GM18511 (cell line): ENCODE results near the gene HES3.

Source experiments
- ATAC-seq: cut with Tn5 transposase; IDR thresholded peaks from one replicate; pipeline ENCODE4 v1.9.1; 2021; ENCODE audit warnings: mild to moderate bottlenecking, moderate library complexity; ENCODE audit not compliant: unreplicated experiment

HES3 gene

DNA sequence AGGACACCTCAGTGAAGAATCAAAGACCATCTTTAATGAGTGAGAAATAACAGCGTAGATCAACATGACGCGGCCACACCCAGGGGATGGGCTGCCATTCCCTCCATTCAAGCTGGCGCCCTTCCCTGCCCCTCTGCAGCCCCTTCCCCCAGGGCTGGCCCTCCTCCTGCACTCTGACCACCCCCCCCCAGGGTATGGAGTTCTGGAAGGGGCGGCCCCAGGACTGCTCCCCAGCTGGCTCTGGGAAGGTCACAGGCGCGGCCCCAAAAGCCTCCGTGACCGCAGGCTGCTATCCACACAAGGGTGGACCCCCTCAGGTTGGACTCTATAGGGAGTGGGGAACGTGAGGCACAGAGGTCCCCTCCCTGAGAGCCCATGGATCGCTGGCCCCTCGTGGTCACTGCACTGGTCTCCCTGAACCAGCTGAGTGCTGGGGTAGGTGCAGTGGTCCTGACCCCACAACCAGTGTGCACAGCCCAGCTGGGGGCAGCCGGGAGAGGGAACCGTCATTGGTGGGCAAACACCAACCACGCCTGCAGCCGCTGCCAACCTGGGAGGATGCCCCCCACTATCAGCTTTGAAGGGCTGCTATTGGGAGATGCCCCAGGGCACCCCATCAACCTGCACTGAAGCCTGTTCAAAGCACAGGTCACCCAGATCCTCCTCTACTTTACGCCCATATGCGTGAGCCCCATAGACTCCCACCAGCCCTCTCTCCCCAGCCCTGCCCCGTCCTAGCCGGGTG lies 33.0 kb downstream of the HES3 start:
- no peak for ATAC-seq

DNA sequence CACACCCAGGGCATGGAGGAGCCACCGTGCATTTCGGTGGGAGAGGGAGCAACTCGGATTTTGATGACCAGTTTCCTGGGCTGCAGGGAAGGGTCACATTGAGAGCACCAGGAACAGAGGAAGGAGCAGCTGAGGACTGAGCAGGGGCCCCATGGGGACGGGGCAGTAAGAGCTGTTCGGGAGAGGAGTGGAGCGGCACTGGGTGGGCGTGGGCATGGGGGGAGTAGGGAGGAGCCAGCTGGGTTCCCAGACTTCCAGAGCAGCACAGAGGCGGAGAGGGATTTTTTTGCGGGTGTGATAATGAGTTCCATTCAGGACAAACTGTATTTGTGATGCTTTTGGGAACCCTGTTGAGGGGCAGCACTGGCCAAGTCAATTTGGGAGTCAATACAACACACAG lies 34.3 kb downstream of the HES3 start:
- ATAC-seq = no peak

DNA sequence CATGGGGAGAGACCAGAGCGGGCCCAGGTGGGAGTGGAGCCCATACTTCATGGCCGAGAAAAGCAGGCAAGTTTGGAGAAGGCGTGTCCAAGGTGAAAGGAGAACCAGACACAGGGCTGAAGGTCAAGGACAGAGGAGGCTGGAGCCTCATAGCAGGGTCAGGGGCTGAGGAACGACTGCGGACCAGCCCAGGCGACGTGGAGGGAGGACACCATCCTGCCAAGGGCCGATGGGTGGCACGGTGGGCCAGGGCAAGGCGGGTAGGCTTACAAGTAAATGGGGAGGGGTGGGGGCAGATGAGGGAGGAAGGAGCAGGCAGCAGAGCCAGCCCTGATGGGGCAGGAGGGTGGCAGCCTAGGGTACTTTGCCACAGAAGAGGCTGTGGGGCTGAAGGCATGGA lies 35.1 kb downstream of the HES3 start:
- no peak for ATAC-seq

DNA sequence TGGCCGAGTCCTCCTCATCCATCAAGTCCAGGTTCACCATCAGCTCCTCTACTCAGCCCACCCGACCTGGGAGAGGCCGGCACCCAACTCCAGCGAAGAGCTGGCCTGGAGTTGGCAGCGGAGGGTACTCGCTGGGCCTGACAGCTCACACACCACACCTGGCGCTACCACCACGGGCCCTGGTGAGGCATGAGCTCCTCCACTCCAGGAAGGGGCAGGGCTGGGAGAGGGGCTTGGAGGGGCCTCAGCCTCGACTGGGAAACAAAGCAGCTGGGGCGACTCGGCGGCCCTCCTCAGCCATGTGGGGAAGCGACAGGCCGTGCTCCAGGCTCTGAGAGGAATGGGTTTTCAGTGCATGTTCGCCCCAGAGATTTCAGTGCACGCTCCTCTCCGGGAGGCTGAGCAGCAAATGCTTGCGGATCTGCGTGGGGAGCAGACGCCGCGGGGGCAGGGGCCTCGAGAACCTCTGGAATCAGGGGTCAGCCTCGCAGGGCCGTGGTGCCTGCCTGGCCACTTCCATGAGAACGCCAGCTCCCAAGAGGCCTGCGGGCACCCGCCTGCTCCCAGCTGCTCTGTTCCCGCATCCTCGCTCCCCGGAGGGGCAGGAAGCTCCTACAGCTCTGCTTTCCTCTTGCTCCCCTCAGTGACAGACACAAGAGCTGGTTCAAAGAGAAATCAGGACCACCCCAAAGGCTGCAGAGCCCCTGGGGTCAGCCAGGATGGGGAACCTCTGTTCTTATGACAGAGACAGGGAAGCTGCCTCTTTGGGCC lies 35.8 kb downstream of the HES3 start:
- no peak for ATAC-seq

DNA sequence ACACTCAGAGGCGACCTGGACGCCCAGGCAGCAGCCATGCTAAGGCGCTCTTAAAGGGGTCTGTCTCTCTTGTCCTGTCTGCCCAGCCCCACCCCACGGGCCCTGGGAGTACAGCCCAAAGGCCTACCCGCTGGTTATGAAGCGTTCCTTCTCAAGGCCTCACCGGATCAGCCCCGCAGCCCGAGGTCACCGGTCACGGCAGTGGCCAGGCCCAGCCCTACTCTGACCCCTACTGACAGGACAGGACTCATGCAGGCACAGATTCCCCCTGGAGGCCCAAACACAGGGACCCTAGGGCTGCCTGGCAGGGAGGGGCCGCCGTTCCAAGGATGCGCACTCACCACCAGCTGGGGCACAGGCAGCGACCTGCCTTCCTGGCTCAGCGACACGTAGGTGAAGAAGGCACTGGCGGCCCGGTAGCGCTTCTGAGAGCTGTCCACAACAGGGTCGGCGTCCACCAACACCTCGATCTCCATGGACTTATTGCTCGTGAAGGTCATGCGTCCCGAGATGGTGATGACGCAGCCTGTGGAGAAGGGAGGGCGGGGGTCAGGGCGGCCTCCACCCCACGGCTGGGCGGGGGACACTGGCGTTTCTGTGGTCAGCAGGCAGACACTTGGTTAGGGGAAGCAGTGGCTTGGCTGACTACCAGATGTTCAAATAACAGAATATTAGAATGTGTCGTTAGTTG lies 36.9 kb downstream of the HES3 start:
- no peak for ATAC-seq

DNA sequence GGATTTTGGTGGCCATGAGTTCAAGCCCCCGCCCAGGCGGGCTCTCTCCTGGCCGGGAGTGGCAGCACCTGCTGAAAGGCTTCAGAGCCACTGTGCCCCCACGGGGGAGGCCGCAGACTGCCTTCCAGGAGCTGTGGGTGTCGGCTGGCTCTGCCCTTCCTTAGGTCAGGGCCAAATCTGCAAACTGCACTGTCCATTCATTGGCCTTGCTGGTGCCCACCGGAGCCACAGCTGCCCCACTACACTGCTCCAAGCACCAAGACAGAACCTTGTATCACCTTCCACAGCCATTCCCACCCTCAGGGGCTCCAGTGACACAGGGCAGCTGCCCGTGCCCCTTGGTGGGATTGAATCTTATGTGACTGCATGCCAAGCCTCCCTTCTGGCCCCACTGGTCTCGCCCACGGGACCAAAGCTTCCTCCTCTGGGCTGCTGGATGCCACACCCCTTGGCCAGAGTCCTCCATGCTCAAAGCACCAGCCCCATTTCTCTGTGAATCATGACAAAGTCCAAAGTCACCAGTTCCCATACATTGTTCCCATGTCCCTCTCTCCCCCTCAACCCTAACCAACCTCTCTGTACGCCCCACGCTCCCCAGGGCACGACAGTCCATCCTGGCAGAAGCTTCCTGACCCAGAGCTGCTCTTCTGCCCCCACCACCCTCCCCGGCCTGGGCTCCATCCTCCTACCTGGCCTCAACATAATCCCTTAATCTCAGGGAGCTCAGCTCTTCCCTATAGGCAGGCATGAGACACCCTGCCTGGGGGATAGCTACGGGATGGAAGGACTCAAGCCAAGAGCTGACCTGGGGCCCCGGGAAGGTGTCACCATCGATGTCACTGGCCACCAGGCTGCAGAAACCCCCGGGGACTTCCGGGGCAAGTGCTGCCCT lies 37.8 kb downstream of the HES3 start:
- no peak for ATAC-seq

DNA sequence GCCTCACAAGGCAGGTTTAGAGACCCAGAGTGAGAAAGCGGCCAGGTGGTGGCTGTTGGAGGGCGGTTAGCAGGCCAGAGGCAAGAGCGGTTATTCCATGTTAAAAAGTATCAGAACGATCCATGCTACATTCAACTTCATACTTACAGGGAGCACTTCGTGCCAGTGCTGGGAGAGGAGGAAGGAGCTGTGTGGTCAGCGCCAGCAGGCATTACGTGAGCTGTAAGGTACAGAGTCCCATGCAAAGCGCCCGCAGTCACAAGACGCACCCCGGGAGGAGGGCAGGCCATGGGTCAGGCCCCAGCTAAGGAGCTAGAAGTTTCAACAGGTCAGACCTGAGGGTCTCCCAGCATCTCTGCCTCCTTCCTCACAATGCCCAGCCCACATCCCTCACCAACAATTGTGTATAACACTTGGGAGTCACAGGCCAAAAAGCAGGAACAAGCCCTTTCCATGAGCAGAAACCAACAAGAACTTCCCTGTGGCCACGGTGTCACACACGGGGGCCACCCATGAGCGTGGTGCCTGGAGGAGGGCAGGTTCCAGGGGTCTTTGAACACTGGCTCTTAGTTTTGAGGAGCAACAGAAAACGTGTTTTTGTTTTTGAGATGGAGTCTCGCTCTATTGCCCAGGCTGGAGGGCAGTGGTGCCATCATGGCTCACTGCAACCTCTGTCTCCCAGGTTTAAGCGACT lies 38.7 kb downstream of the HES3 start:
- no peak for ATAC-seq

DNA sequence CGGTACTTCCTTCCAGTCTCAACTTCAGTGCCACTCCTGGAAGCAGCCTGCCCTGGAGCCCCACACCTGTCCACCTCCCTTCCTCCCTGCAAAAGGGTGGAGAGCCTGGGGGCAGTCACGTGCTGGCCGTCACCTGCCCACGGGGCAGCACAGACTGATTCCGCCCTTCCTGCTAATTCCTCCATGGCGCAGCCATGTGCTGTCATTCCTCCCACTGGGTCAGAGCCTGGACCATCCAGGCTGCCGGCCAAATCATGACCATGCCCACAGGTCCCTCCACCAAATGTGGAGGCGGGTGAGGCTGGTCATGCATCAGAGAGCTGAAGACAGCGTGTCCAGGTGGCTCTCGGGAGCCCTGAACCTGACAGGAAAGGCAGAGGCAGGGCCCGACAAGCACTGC lies 41.4 kb downstream of the HES3 start:
- ATAC-seq = no peak

DNA sequence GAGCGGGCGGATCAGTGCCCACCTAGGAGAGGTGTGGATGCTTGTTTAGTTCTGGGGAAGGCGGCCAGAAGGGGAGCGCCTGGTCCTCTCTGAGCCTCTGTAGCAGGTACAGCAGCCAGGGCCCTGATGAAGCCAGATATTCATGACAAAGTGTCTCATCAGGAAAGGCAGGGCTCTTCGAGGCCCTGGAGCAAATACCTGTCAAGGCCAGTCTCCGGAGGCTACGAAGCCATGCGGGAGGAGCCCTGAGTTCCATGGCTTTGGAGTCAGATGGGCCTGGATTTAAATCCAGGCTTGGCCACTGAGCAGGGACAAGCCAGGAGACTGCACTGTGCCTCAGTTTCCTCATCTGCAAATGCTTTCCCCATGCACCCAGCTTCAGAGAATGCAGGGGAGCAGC lies 42.3 kb downstream of the HES3 start:
- no peak for ATAC-seq

DNA sequence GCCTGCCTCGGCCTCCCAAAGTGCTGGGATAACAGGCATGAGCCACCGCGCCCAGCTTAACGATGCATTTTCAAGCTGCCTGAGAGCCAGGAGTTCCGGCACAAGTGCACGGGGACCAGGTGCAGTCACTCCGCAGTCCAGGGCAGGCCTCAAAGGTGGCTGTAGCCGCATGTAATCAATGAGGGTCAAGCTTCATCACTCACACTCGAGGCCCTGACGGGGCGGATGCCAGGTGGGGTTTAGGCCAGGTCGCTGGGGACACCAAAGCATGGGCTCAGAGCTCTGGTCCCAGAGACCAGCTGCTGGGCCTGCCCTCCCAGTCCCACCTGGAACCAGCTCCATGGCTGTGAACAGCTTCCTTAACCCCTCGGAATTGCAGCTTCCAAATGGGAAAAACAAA lies 43.0 kb downstream of the HES3 start:
- no peak for ATAC-seq

DNA sequence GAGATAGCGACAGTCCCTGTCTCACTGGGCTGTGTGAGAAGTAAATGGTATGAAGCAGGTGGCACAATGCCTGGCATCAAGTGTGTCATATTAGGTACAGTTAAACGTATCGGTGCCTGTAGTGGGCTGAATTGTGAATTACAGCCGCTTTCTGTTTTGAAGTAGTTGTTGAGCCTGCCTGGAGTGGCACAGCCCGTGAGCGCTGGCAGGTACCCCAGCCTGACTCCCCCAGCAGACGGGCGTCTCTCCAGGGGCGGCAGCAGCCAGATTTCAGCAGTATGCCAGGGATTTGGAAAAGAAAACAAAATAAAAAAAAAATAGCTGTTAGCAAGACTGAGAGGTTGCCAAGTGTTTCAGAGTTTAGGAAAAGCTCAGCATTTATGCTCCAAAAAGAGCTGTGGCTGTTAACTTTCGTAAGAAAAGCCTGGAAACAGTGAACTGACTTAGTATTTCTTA lies 43.5 kb downstream of the HES3 start:
- no peak for ATAC-seq

DNA sequence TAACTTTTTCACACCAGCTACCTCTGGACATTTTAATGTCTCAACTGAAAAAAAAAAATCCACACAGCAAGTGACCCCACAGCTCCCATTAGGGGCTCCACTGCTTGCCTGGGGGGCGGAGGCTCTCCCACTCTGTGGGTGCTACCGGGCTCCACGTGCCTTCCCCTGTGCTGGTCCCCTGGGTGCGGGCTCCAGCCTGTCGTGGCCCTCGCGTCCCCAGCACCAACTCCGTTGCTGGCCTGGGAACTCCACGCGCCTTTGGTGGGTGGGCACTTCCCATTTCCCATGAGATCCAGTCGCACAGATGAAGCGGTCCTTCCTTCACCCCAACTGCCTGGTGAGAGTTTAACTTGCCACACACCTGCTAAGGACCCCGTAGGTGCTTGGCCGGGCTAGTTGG lies 44.0 kb downstream of the HES3 start:
- no peak for ATAC-seq

DNA sequence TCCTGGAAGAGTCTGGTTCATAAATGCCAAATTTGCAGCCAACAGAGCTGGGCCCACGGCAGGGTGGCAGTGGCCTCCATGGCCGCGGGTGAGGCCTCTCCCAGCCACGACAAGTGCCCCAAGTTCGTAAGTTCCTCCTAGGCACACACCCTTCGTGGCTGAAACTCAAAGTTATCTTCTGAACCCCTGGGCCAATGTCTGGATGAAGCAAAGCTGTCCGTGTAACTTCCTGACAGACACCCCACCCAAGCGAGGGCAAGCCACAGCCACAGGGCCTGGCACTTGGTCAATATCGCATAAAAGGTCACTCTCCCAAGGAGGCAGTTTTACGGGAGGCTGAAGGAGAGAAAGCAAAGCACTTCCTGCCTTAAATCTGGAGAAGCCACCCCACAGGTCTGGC lies 44.7 kb downstream of the HES3 start:
- ATAC-seq = no peak

DNA sequence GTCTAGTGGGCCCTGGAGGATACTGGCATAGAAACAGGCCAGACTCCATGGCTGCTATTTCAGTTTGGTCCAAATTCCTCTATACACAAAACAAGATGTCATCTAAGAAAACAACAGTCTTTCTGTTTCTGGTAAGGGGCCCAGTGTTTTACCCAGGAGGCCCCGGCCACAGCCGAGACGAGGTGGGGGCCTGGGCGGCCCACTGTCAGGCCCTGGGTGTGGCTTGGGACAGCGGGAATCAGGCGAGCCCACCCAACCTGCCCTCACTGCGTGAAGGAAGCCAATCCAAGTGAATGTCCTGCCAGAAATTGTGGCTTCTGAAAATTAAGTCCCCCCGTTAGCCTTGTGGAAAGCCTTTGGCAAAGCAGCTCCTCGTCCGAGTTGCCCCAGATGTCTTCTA lies 48.1 kb downstream of the HES3 start:
- no peak for ATAC-seq

DNA sequence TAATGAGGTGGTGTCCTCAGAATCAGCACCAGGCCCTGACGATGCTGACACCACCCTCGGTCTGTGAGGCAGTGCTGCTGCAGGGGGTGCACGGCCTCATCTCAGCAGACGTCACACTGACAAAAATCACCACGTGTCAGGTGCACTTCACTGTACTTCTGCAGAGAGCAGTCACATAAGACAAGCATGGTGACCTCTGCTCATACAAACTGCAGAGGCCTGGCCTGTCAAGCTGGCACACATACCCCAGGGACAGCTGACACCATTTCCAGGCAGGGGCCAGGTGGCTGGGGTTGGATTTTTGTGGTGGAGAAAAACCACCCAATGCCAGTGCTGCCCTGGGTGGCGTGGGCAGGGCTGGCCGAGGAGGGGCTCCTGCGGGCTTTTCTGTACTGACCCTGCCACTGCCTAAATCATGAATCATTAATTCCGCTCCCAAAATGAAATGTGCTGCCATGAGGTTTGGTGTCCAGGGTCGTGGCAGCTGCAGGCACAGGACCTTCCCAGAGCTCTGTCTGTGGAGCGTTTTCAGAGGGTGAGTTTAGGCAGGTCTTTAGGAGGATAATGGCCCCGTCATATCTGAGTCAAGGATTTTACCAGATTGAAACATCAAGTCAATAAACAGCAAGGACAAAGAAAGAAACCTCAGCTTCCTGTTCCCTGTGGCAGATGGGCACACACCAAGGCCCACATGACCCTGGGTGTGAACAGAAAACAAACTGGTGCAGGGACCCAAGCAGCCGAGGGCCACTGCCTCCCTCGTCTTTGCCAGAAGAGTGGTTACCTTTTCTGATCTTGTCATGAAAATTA lies 50.3 kb downstream of the HES3 start:
- ATAC-seq = no peak

DNA sequence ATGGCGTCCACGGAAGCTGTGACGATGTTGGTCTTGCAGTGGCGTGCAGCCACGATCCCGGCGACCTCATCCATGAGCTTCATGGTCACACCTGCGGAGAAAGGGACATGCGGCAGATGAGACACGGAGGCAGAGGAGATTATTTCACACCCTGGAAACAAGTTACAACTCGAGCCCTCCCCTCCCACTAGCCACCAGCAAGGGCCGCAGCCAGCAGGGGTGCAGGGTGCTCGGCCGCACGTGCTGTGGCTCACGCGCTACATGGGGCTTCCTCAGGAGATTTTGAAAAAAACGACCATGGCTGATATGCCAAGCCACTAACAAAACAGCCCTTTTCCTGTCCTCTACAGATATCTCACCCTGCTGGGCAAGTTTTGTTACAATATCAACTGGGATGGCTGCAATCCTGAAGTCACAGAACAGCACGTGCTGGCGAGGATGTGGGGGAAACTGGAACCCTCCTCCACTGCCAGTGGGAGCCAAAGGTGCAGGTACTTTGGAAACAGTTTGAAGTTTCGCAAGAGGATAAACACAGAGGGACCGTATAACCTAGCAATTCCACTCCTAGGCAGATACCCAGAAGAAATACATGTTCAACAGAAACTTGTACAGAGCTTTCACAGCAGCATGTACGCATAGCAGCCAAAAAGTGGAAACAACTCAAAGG lies 51.0 kb downstream of the HES3 start:
- ATAC-seq = no peak
